RWPE2 (cell line): ENCODE measurements around the gene C9orf85.

ENCODE experiments used
- ATAC-seq: fragments of 200-7000 bp; cut with Tn5 transposase; 3 replicates; pipeline ENCODE4 v1.9.1; 2021; ENCODE audit warnings: low read depth
- DNase-seq: peaks from one replicate; pipeline ENCODE4 v3.0.0-alpha.2; 2020; ENCODE audit warnings: low spot score
- H3K27ac ChIP-seq: fragments of 450-650 bp; 2 replicates; pipeline ENCODE4 v1.5.1; 2017; ENCODE audit warnings: mild to moderate bottlenecking; ENCODE audit not compliant: poor library complexity, severe bottlenecking
- H3K27me3 ChIP-seq: fragments of 250-450 bp; sonication (Bioruptor Pico); 2 replicates; pipeline ENCODE4 v1.5.1; 2021; ENCODE audit warnings: mild to moderate bottlenecking, moderate library complexity; ENCODE audit not compliant: insufficient read depth, poor library complexity, severe bottlenecking
- H3K36me3 ChIP-seq: fragments of 250-450 bp; sonication (Bioruptor Pico); 2 replicates; pipeline ENCODE4 v1.5.1; 2020; ENCODE audit warnings: low read depth, mild to moderate bottlenecking, moderate library complexity
- H3K4me1 ChIP-seq: fragments of 250-450 bp; sonication (Bioruptor Pico); 2 replicates; pipeline ENCODE4 v1.5.1; 2021; ENCODE audit warnings: mild to moderate bottlenecking, moderate library complexity; ENCODE audit not compliant: insufficient read depth, poor library complexity, severe bottlenecking
- H3K4me3 ChIP-seq: fragments of 250-450 bp; sonication (Bioruptor Pico); 2 replicates; pipeline ENCODE4 v1.5.1; 2021; ENCODE audit warnings: mild to moderate bottlenecking, moderate library complexity; ENCODE audit not compliant: severe bottlenecking
- H3K9me3 ChIP-seq: fragments of 250-450 bp; sonication (Bioruptor Pico); 2 replicates; pipeline ENCODE4 v1.5.1; 2021; ENCODE audit warnings: mild to moderate bottlenecking, moderate library complexity; ENCODE audit not compliant: severe bottlenecking
- CTCF ChIP-seq: fragments of 450-650 bp; IDR thresholded peaks from one replicate; pipeline ENCODE4 v1.5.1; 2017; ENCODE audit warnings: mild to moderate bottlenecking, moderate library complexity; ENCODE audit not compliant: poor library complexity, severe bottlenecking

Gene C9orf85

DNA sequence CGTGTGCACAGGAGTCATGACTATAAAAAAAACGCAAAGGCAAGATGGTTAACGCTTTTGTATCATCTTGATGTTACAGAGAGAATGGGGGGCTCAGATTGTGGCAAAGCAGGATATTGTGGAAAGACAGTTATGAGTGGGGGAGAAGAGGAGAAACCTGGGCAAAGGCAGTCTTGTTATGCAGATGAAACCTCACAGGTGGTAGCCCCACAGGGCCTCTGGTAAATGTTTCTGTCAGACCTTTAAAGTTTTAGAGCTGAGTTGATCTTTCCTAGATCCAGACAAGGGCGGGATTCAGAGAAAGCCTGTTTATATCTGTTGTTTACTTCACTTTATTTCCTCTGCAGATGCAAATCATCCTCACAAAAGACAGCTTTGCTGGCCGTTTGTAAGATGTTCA is 55.2 kb downstream of the C9orf85 start:
- Histone ChIP-seq H3K4me3 (no peak overlapping the region), H3K36me3 (peaks cover 4% of the 10 kb centered on the region; the same call in 1 of the 2 replicates), H3K27ac (no peak overlapping the region), H3K27me3 (no peaks in the 10 kb centered on the region), H3K9me3 (peaks cover 2% of the 10 kb centered on the region), H3K4me1 (no peaks in the 10 kb centered on the region)
- ATAC-seq: no peak
- TF ChIP-seq CTCF: no peak
- no peak for DNase-seq

DNA sequence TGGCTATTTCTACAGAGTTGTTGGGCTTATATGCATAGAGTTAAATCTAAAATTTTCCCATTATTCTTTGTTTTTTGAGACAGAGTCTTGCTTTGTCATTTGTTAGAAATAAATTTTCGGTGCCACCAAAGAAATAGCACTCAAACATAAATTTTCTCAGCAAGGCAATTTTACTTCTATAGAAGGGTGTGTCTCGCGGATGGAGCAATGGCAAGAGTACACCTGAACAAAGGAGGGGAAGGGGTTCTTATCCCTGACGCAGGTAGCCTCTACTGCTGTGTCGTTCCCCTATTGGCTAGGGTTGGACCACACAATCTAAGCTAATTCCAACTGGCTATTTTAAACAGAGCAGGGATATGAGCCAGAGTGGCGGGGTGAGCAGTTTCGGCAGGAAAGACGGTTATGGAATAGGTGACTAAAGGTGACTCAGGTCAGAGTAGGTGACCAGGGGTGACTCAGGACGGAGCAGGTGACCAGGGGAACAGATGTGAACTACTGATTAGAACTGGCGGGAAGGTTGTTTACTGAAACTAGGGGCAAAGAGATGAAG is 57.2 kb downstream of the C9orf85 start:
- no peak for TF ChIP-seq CTCF
- H3K36me3 ChIP-seq: peaks cover 13% of the 10 kb centered on the region; the same call in 1 of the 2 replicates
- no peaks in the 10 kb centered on the region for H3K27me3 ChIP-seq
- H3K27ac ChIP-seq: no peak overlapping the region
- ATAC-seq: no peak
- no peak overlapping the region for H3K4me3 ChIP-seq
- no peaks in the 10 kb centered on the region for H3K4me1 ChIP-seq
- H3K9me3 ChIP-seq: peaks cover 2% of the 10 kb centered on the region
- no peak for DNase-seq

DNA sequence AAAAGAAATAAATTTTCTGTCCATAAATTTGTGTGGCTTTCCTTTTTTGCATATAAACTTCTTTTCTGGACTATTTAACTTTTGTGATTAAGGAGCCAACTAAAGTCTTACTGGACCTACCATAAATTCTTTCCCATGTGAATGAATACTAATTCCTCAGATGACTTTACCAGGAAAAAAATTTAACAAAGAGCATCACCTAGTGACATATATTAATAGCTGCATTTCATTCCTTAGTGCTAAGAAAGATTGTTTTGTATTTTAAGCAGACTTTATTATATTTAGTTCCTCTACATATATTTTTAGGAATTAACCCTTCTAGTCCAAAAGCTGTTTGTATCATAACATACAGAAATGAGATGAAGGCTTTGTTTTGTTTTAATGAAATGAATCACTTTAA is 64.4 kb downstream of the C9orf85 start:
- ATAC-seq (no peak), DNase-seq (no peak)
- H3K4me1 ChIP-seq: no peaks in the 10 kb centered on the region
- no peak overlapping the region for H3K27ac ChIP-seq
- no peaks in the 10 kb centered on the region for H3K27me3 ChIP-seq
- no peak overlapping the region for H3K4me3 ChIP-seq
- H3K9me3 ChIP-seq: no peaks in the 10 kb centered on the region
- peak; percentile 74 for TF ChIP-seq CTCF
- H3K36me3 ChIP-seq: peaks cover 9% of the 10 kb centered on the region

- Histone ChIP-seq H3K4me3 (no peak overlapping the region), H3K4me1 (no peaks in the 10 kb centered on the region), H3K36me3 (peaks cover 9% of the 10 kb centered on the region), H3K27ac (no peak overlapping the region), H3K9me3 (no peaks in the 10 kb centered on the region), H3K27me3 (no peaks in the 10 kb centered on the region)
- no peak for TF ChIP-seq CTCF
- ATAC-seq (no peak), DNase-seq (no peak)
These were observed 65.6 kb downstream of the C9orf85 start for GRCh38 chr9:71977003-71977402.

GRCh38 chr9:71980266-71981190 is 69.1 kb downstream of the C9orf85 start:
- no peak for ATAC-seq
- Histone ChIP-seq H3K4me3 (no peak overlapping the region), H3K9me3 (no peaks in the 10 kb centered on the region), H3K36me3 (no peaks in the 10 kb centered on the region), H3K27me3 (no peaks in the 10 kb centered on the region), H3K27ac (no peak overlapping the region), H3K4me1 (no peaks in the 10 kb centered on the region)
- no peak for TF ChIP-seq CTCF
- DNase-seq: no peak
